ENCODE measurements around the gene USPL1. TPM values are rescaled to one million over a fixed set of nuclear protein-coding genes. Genes with fewer than 3 reads are reported as not detected.

USPL1 gene
- total and polyA plus RNA-seq, 8 donors = 5.5 to 33.9 (median 9.6) TPM

DNA sequence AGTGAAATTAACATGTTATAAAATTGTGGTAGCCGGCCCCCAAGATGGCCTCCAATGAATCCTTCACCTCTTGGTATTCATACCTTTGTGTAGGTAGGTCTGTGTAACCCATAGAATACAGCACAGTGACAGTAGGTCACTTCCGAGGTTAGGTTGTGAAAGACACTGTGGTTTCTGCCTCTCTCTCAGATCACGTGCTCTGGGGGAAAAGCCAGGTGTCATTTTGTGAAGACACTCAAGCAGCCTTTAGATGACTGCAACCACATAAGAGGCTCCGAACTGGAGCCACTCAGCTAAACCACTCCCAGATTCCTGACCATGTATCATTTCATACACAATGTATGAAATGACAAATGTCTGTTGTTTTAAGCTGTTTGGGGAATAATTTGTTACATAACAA is 9.8 kb upstream of the USPL1 start:
- H3K27ac ChIP-seq = no peak overlapping the region
- WGBS, 5 donors = 72 to 88% (median 82%) methylated on average over 4 of the region's 4 CpGs
- intact Hi-C loops (cut with DNase I; ENCODE audit: low total_unique reads) = no loop called here
- peaks cover 0 to 11% (median 3%) of the 10 kb centered on the region in 4 donors for H3K4me1 ChIP-seq
- H3K27me3 ChIP-seq = no peaks in the 10 kb centered on the region
- peak; percentile 34 to 63 for DNase-seq
- no peaks in the 10 kb centered on the region for H3K9me3 ChIP-seq
- no peak overlapping the region for H3K4me3 ChIP-seq
- no peaks in the 10 kb centered on the region for H3K36me3 ChIP-seq
- TF ChIP-seq EP300 (IDR thresholded peaks at IDR 0.05) = no peak
- TF ChIP-seq POLR2AphosphoS5 (IDR thresholded peaks at IDR 0.05) = no peak
- TF ChIP-seq, protein P1, sequence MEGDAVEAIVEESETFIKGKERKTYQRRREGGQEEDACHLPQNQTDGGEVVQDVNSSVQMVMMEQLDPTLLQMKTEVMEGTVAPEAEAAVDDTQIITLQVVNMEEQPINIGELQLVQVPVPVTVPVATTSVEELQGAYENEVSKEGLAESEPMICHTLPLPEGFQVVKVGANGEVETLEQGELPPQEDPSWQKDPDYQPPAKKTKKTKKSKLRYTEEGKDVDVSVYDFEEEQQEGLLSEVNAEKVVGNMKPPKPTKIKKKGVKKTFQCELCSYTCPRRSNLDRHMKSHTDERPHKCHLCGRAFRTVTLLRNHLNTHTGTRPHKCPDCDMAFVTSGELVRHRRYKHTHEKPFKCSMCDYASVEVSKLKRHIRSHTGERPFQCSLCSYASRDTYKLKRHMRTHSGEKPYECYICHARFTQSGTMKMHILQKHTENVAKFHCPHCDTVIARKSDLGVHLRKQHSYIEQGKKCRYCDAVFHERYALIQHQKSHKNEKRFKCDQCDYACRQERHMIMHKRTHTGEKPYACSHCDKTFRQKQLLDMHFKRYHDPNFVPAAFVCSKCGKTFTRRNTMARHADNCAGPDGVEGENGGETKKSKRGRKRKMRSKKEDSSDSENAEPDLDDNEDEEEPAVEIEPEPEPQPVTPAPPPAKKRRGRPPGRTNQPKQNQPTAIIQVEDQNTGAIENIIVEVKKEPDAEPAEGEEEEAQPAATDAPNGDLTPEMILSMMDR (IDR thresholded peaks at IDR 0.05) = no peak
- no peak for TF ChIP-seq POLR2A (IDR thresholded peaks at IDR 0.05)

DNA sequence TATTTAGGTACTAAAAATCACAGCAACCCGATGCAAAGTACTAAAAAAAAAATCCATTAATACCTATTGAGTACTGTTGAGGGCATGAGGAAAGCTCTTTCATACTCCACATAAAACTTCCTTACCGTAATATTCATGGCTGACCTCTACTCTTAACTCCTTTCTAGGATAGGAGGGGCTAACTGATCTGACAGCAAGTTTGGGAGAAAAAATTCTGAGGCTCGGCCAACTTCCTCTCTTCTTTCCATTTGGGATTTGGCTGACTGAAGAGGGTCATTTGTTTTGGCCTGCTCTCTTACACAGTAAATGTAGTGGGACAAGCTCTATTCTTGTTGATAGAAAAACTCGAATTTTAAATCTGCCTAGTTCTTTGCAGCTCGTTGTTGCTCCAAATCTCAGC is 9.4 kb upstream of the USPL1 start:
- 52 to 69% (median 64%) methylated on average over 5 of the region's 5 CpGs for WGBS, 5 donors
- intact Hi-C loops (cut with DNase I; ENCODE audit: low total_unique reads) = no loop called here
- H3K4me3 ChIP-seq = no peak overlapping the region
- TF ChIP-seq EP300 (IDR thresholded peaks at IDR 0.05) (no peak), POLR2AphosphoS5 (IDR thresholded peaks at IDR 0.05) (no peak), POLR2A (IDR thresholded peaks at IDR 0.05) (no peak)
- TF ChIP-seq, protein P1 (IDR thresholded peaks at IDR 0.05) = no peak
- H3K4me1 ChIP-seq = peaks cover 0 to 12% (median 3%) of the 10 kb centered on the region in 4 donors
- H3K36me3 ChIP-seq = no peaks in the 10 kb centered on the region
- H3K9me3 ChIP-seq = no peaks in the 10 kb centered on the region
- no peak overlapping the region for H3K27ac ChIP-seq
- no peaks in the 10 kb centered on the region for H3K27me3 ChIP-seq
- DNase-seq = peak in 1 of 2 donors; percentile 72

GRCh38 chr13:30610311-30610710 is 7.4 kb upstream of the USPL1 start:
- TF ChIP-seq POLR2AphosphoS5 (IDR thresholded peaks at IDR 0.05) (no peak), EP300 (IDR thresholded peaks at IDR 0.05) (no peak), POLR2A (IDR thresholded peaks at IDR 0.05) (no peak)
- TF ChIP-seq, protein P1 (IDR thresholded peaks at IDR 0.05) = no peak
- intact Hi-C loops (cut with DNase I; ENCODE audit: low total_unique reads) = no loop called here

GRCh38 chr13:30615481-30615865 is 2.2 kb upstream of the USPL1 start:
- Histone ChIP-seq H3K4me3 (peak overlapping the region; percentile 67 to 91 (median 91)), H3K27ac (peak overlapping the region in 4 of 5 donors; percentile 100), H3K27me3 (no peaks in the 10 kb centered on the region), H3K4me1 (peaks cover 16 to 41% (median 24%) of the 10 kb centered on the region in 4 donors), H3K9me3 (no peaks in the 10 kb centered on the region), H3K36me3 (no peaks in the 10 kb centered on the region)
- no peak for TF ChIP-seq POLR2A (IDR thresholded peaks at IDR 0.05)
- no peak for TF ChIP-seq EP300 (IDR thresholded peaks at IDR 0.05)
- TF ChIP-seq, protein P1 (IDR thresholded peaks at IDR 0.05) = no peak
- no peak for TF ChIP-seq POLR2AphosphoS5 (IDR thresholded peaks at IDR 0.05)
- no peak for DNase-seq
- intact Hi-C loops (cut with DNase I; ENCODE audit: low total_unique reads) = no loop called here
- 11 to 19% (median 14%) methylated on average over 4 of the region's 4 CpGs for WGBS, 5 donors

More at GRCh38 chr13:30610311-30610710, 7.4 kb upstream of the USPL1 start:
- H3K27me3 ChIP-seq = no peaks in the 10 kb centered on the region
- no peak for DNase-seq
- H3K36me3 ChIP-seq = no peaks in the 10 kb centered on the region
- no peak overlapping the region for H3K4me3 ChIP-seq
- peaks cover 0 to 19% (median 6%) of the 10 kb centered on the region in 4 donors for H3K4me1 ChIP-seq
- H3K27ac ChIP-seq = no peak overlapping the region
- H3K9me3 ChIP-seq = no peaks in the 10 kb centered on the region
